Renal cortex interstitium (tissue), 11 donors: ENCODE data around the gene C22orf42. TPM values are rescaled to one million over a fixed set of nuclear protein-coding genes. Genes with fewer than 3 reads are reported as not detected.
"Not testable (repeated sequence)": the region's sequence is repeated elsewhere in the genome, so short reads cannot be mapped to it uniquely, and the experiment has no call there.

Source experiments
- DNase-seq, 11 donors: peaks; one replicate each; pipeline ENCODE4 v3.0.0-alpha.2; 2013; ENCODE audit warnings: low read depth in 9 of 11, low spot score in 4 of 11; ENCODE audit errors: extremely low read depth in 1 of 11
- polyA plus RNA-seq, 3 donors: library from polyadenylated mRNA; unstranded; fragments of 120-200 nt; gene quantifications; one replicate each; pipeline ENCODE4 v1.2.1, GENCODE V29; 2013; ENCODE audit not compliant: insufficient read length in 3 of 3

C22orf42 gene
- polyA plus RNA-seq, 3 donors: not detected

DNA sequence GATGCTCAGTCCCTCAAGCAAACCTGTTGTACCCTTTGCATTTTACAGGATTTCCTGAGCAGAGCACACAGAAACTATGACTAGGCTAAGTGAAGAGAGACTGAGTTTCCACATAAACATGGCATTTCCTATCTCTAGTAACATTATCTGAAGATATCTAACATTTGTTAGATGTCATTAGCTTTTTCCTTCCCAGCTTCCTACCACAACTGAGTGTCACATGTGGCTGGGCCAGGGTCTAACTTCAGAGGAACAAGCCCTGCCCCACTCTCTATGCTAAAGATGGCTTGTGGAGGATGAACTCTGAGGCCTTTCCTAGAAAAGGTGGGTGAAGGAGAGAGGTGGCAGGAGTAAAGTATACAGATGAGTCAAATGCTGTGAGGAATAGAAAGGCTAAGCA, 16.5 kb downstream of the C22orf42 start:
- no peak for DNase-seq

DNA sequence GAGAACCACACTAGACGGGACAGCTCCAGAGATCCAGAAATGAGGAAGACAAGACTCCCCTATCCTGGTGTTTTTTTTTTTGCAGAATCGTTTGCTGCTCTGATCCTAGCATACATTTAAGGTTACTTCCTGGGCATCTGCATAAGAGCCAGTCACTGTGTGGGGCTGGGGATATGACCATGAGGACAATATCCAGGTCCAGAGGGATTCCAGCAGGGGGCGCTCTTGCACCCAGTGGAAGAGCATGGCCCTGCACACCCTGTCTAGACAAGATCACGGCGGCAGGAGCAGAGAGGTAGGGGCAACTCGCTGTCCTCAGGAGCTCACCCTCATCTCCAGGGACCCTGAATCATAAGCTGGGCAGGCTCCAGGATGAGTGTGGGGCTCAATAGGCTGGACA, 18.4 kb downstream of the C22orf42 start:
- not testable (repeated sequence) for DNase-seq

DNA sequence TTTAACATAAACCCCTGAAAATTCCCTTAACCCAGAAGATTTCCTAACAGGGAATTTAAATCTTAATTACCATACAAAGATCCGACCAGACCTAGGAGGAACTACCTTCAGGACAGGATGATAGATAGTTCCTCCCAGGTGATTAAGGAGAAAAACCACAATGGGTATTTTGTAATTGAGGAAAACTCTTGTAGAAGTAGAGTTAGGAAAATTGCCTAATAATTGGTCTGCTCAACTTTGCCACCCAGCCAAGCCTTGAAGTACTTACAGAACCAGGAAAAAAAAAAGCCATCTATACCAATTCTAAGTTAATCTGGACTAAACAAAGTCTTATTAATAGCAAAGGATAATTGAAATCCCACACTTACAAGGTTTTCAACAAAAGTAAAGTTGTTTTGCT, 20.5 kb downstream of the C22orf42 start:
- not testable (repeated sequence) for DNase-seq

DNA sequence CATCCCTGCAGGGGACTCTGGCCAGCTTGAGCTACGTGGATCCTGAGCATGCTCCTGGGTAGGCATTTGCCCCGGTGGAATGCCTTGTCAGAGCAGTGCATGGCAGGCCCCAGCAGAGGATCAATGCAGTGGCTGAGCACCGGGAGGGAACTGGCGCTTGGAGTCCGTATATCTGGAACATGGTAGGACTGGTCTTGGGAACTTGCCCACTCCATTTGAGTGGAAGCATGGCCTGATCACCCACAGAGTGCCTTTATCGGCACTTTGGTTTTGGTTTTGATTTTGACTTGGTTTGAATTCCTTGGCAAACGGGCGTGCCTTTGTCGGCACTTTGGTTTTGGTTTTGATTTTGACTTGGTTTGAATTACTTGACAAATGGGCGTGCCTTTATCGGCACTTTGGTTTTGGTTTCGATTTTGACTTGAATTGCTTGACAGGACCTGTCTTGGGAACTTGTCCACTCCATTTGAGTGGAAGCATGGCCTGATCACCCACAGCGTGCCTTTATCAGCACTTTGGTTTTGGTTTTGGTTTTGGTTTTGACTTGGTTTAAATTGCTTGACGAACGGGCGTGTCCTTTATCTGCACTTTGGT, 21.3 kb downstream of the C22orf42 start:
- not testable (repeated sequence) for DNase-seq

DNA sequence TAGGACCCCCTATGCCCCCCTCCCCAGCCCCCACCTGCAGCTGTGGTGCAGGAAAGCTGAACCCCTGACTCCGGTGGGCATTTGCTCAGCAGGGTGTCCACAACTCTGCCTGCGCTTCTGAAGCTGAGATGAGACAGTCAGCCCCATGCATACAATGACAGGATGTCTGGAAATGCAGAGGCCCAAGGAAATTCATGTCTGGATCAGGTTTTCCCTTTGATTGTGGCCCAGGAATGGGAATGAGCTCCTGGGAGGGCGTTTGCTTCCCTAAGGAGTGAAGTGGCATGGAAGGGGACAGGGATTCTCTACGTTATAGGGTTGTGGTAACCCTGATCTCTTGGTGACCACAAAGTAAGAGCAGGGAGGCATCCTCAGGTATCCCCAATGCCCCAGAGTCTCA, 22.2 kb downstream of the C22orf42 start:
- DNase-seq: not testable (repeated sequence)

DNA sequence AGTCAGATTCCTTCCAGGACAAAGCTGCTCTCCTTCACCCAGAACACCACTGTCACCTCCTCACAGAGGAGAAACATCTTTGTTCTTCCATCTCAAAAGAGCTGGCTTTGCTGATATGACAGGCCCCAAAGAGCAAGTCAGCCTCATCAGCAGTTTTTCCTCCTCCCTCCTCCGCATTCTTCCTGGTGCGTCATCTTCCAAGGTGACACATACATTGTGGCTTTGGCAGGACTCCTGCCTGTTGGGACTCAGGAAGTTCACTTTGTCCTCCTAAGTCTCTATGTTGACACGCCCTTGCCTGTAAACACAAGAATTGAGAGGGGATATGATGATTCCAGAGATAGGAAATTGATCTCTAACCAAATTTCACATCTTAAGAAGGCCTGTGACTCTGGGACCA, 23.1 kb downstream of the C22orf42 start:
- not testable (repeated sequence) for DNase-seq

DNA sequence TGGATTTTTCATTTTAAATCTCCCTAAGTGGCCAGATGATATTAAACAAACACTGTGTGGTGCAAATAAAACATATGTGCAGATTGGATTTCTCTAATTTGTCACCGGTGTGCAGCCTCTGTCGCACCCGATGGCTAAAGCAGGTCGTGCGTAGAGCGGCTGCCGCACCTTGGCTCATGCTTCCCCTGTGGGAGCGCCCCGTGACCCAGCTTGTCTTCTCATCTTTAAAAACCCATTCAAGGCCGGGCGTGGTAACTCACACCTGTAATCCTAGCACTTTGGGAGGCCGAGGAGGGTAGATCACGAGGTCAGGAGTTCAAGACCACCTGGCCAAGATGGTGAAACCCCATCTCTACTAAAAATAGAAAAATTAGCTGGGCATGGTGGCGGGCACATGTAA, 24.3 kb downstream of the C22orf42 start:
- DNase-seq: not testable (repeated sequence)

DNA sequence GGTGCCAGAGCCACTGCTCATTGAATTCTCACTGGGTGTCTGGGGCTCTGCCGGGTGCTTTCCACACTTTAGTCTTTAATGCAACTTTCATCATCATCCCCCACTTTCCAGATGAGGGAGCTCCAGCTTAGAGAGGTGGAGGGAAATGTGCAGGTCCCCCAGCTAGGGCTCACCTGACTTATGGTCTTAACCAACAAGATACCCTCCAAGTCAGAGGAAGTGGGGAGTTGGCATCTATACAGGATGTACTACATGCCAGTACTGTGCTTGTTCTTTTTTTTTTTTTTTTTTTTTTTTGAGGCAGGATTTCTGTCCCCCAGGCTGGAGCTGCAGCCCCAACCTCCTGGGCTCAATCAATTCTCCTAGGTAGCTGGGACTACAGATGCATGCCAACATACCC, 26.3 kb downstream of the C22orf42 start:
- no peak for DNase-seq

DNA sequence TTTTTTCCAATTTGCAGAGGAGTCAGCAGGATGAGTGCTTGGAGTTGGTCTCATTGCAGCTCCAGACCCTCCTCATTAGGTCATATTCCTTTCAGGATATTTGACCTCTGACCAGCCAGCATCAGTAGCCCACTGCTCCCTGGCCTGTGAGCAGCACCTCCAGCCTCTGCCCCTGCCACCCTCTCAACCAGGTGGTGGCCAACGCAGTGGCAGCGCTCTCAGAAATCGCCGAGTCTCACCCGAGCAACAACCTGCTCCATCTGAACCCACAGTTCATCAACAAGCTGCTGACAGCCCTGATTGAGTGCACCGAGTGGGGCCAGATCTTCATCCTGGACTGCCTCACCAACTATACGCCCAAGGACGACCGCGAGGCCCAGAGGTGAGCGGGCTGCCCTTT, 27.0 kb downstream of the C22orf42 start:
- DNase-seq: no peak

DNA sequence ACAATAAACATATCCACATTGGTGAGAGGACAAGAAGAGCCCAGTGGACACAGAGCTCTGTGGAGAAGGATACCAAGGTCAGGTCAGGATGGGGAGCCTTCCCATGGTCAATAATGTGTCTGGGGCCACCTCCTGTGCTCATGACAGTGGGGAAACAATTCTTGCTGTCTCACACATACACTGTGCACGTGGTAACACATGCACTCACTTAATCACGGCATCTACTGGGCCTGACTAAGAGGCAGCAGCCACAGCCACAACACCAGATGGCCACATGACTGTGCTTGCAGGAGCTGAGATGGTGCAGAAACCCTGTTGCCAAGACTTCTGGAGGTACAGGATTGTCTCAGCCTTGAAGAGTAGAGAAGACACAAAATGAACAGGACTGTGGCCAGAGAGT, 28.6 kb downstream of the C22orf42 start:
- DNase-seq: no peak

DNA sequence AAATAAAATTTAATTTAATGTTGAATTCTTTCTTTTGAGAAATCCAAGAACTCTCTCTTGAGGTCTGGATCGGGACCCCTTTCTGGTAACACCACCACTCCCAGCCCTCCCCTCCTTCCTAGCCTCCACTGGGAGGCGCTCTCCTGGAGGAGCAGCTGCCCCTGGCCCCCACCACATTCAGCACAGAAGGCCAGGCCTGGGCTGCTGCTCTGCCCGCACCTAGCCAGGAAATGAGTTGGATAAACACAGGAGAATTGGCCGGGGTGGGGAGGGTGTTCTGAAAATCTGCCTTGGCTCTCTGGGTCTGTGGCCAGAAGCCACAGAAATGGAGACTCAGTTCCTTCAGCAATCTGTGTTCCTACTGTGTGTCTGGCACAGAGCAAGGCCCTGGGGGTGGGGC, 31.2 kb downstream of the C22orf42 start:
- DNase-seq: no peak

DNA sequence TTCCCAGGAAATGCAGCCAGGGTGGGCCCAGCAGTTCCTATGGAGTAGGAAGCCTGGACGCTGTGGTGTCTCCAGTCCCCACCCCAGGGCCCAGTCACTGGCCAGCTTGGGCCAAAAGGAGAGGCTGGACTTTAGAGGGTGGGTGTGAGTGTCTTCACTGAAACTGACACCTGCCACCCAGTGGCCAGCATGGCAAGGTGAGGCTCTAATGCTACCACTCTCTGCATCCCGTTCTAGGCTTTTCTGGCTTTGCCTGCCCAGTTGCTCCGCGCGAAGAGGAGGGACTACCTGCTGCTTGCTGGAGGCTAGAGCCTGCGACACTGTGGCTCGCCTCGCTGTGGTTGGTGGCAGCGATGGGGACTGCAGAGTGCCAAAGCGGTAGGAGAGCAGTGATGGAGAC, 35.4 kb downstream of the C22orf42 start:
- DNase-seq: no peak

DNA sequence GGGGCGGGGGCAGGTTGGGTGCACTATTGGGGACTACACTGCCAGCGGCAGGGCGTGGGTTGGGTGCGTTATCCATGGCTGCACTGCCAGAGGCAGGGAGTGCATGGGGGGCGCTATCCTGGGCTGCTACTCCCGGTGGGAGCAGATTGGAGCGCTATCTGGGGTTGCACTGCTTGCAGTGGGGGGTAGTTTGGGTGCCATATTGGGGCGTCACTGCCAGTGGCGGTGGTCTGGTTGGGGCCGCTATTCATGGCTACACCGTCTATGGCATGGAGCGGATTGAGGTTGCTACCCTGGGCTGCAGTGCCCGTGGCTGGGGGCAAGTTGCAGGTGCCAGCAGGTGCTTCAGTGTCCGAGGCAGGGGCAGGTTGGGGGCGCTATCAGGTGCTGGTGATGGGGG, 36.2 kb downstream of the C22orf42 start:
- DNase-seq: no peak

DNA sequence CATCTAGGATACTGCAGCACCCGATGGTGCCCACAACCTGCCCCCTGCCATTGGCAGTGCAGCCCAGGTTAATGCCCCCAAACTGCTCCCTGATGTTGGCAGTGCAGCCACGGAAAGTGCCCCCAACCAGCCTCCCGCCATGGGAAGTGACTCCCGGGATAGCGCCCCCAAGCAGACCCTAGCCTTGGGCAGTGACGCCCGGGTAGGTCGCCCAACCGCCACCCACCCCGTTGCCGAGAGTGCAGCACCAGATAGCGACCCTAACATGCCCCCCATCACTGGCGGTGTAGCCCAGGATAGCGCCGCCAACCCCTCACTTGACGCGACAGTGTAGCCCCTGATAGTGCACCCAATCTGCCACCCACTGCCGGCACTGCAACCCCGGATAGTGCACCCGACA, 38.5 kb downstream of the C22orf42 start:
- no peak for DNase-seq

DNA sequence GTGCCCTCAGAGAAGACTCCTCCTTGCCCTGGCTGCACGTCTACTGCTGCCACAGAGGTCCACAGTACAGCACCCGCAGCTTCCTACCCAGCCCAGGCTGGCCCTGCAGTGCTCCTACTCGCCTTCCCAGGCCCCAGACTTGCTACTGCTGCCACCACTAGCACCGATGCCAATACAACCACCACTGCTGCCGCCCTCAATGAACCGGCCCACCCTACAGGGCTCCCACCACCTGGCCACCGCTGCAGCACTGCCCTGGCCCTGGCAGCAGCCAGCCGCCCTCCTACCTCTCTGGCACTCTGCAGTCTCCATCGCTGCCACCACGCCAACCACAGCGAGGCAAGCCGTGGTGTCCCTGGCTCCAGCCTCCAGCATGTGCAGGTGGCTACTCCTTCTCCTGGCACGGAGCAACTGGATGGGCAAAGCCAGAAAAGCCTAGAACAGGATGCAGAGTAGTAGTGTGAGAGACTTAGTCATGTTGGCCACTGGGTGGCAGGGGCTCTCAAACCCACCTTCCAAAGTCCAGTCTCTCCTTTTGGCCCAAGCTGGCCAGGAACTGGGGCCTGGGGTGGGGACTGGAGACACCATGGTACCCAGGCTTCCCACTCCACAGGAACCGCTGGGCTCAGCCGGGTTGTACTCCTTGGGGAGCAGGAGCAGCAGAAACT, 39.4 kb downstream of the C22orf42 start:
- no peak for DNase-seq

DNA sequence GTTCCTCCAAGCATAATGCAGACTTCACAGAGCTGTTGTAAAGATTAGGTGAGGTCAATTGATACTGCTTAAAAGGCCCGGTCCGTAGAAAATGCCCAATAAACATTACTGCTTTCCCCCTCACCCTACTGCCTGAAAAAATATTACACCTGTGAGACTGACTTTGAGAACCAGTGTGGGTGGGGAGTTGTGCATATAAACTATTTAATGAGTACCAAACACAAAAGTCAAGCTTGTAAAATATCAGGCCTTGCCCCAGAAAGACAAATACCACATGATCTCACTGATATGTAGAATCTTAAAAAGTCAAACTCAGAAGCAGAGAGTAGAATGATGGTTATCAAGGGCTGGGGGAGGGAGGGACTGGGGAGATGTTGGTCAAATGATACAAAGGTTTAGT, 46.7 kb downstream of the C22orf42 start:
- no peak for DNase-seq

DNA sequence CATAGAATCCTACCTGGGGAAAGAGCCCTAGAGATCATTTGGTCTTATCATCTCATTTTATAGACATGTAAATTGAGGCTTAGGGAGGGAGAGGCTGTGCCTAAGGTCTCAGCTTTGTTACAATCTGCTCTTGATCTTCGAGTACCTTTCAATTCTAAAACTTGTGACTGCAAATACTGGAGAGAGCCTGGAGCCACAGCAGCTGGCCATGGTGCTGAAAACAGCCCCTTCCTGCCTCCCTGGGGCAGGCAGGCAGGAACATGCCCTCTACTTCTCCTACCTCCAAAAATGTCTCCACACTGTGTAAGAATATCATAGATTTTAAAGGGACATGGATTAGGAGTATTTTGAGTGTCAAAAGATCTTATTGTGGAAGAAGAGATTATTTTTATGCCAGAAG, 52.2 kb downstream of the C22orf42 start:
- peak in 10 of 11 donors; percentile 1 to 34 (median 14) for DNase-seq

DNA sequence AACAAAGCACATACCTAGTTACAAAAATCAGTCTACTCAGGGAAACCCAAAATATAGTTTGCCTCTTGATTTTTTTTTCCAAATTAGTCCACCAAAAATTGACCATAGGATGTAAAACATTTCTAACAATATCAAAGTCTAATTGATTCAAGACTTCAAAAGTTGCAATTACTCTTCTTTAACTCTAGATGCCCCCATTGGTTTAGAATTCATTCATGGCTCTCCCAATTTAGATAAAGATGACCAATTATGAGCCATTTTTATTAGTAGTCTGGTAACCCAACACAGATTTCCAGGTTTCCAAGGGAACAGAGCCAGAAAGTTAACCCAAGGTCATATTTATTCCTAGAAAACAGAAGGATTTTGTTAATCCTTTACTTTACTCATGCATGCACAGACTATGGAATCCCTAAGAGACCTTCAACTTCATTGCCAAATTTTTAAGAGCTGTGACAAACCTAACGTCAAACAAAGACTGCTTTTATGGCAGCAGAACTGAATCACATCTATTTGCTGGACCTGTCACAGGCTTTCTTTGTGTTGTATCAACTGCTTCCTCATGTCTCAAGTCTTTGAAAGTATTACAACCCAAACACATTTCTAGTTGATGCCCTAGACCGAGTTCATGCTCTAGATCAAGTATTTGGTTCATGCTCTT, 55.3 kb downstream of the C22orf42 start:
- no peak for DNase-seq

DNA sequence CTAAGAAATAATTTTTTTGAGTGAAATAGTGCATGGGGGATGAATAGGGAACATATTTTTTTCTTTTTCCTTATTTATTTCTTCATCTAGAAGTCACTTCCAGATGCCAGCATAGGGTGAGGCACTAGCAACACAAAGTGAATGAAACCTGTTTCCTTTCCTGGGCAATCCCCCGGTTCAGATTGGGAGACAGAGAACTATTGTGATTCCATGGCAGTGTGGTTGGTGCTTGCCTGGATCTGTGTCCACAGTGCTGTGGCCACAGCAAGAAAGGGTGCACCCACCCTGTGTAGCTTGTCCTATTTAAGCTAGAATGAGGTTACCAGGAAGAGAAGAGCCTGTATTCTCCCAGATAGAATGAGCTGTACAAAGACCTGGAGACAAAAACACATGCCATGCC, 58.4 kb downstream of the C22orf42 start:
- DNase-seq: no peak
